CD14-positive monocyte (primary cell): ENCODE results near the gene IMMP2L. TPM values are rescaled to one million over a fixed set of nuclear protein-coding genes. Genes with fewer than 3 reads are reported as not detected.

Experiments used
- DNase-seq, 3 donors: peaks; one replicate each; pipeline ENCODE4 v3.0.0-alpha.2; 2011 to 2022
- H2AFZ ChIP-seq: 2 replicates; pipeline ENCODE4 v1.6.0; 2012; ENCODE audit warnings: mild to moderate bottlenecking, low read depth, low read length, inconsistent platforms; ENCODE audit not compliant: insufficient read depth, poor library complexity, severe bottlenecking
- H3K27ac ChIP-seq, 2 donors: 1 replicate in 1 of 2; 2 replicates in 1 of 2; pipeline ENCODE4 v1.5.1; 2012 to 2013; ENCODE audit warnings: low read length in 2 of 2, control low read depth in 1 of 2, inconsistent platforms in 1 of 2, low read depth in 1 of 2, mild to moderate bottlenecking in 1 of 2
- H3K27me3 ChIP-seq, 2 donors: one replicate each; pipeline versions ENCODE4 v1.6.0 to v1.6.1; 2011 to 2013; ENCODE audit warnings: low read length in 2 of 2; ENCODE audit not compliant: control insufficient read depth in 2 of 2, insufficient read depth in 2 of 2
- H3K36me3 ChIP-seq, 2 donors: replicated peaks in 1 of 2; 1 replicate in 1 of 2; 2 replicates in 1 of 2; pipeline versions ENCODE4 v1.5.1 to v1.6.1; 2012 to 2013; ENCODE audit warnings: low read length in 2 of 2, control low read depth in 1 of 2, inconsistent platforms in 1 of 2, mild to moderate bottlenecking in 1 of 2; ENCODE audit not compliant: insufficient read depth in 2 of 2, control insufficient read depth in 1 of 2
- H3K4me1 ChIP-seq, 2 donors: 1 replicate in 1 of 2; 2 replicates in 1 of 2; pipeline versions ENCODE4 v1.5.1 to v1.6.1; 2012 to 2013; ENCODE audit warnings: low read length in 2 of 2, control low read depth in 1 of 2, inconsistent platforms in 1 of 2, mild to moderate bottlenecking in 1 of 2, moderate library complexity in 1 of 2; ENCODE audit not compliant: insufficient read depth in 2 of 2, control insufficient read depth in 1 of 2
- H3K4me2 ChIP-seq: replicated peaks from 2 replicates; pipeline ENCODE3; 2012; ENCODE audit warnings: low read length, moderate library complexity, mild to moderate bottlenecking; ENCODE audit not compliant: poor library complexity, severe bottlenecking; ENCODE audit errors: extremely low read depth
- H3K4me3 ChIP-seq, 3 experiments: fragments of 200-600 bp in 1 of 3; sonication (generic) in 1 of 3; replicated peaks in 1 of 3; 1 replicate in 2 of 3; 2 replicates in 1 of 3; pipeline ENCODE4 v1.5.1; 2011 to 2013; ENCODE audit warnings: low read length in 3 of 3, mild to moderate bottlenecking in 3 of 3, control low read depth in 2 of 3, low read depth in 2 of 3, inconsistent platforms in 1 of 3, moderate library complexity in 1 of 3
- H3K79me2 ChIP-seq: 2 replicates; pipeline ENCODE4 v1.6.0; 2012; ENCODE audit warnings: mild to moderate bottlenecking, control low read depth, inconsistent platforms, low read length, moderate library complexity; ENCODE audit not compliant: insufficient read depth
- H3K9ac ChIP-seq: 2 replicates; pipeline ENCODE4 v1.6.0; 2017; ENCODE audit warnings: low read length, mild to moderate bottlenecking; ENCODE audit not compliant: insufficient read depth, poor library complexity, severe bottlenecking
- H3K9me3 ChIP-seq, 2 donors: replicated peaks in 1 of 2; 1 replicate in 1 of 2; 2 replicates in 1 of 2; pipeline versions ENCODE4 v1.5.1 to v1.6.1; 2012 to 2013; ENCODE audit warnings: low read length in 2 of 2, control low read depth in 1 of 2; ENCODE audit not compliant: control insufficient read depth in 1 of 2, insufficient read depth in 1 of 2
- H4K20me1 ChIP-seq: 2 replicates; pipeline ENCODE4 v1.6.0; 2012; ENCODE audit warnings: mild to moderate bottlenecking, low read length, control low read depth, moderate library complexity; ENCODE audit not compliant: insufficient read depth
- H3K27ac Mint-ChIP-seq, 7 donors: one replicate each; pipeline ENCODE4 v1.8.0; 2020; ENCODE audit warnings: mild to moderate bottlenecking in 7 of 7, mixed read lengths in 7 of 7, moderate library complexity in 6 of 7, inconsistent platforms in 2 of 7
- H3K27me3 Mint-ChIP-seq, 3 donors: one replicate each; pipeline ENCODE4 v1.8.0; 2021 to 2022; ENCODE audit warnings: low read depth in 3 of 3, mild to moderate bottlenecking in 3 of 3, mixed read lengths in 3 of 3, moderate library complexity in 3 of 3, inconsistent platforms in 1 of 3
- H3K36me3 Mint-ChIP-seq, 2 donors: one replicate each; pipeline ENCODE4 v1.8.0; 2020; ENCODE audit warnings: mixed read lengths in 2 of 2, inconsistent platforms in 1 of 2, mild to moderate bottlenecking in 1 of 2
- H3K4me1 Mint-ChIP-seq: one replicate; pipeline ENCODE4 v1.8.0; 2020; ENCODE audit warnings: mild to moderate bottlenecking, mixed read lengths
- H3K4me3 Mint-ChIP-seq, 2 donors: one replicate each; pipeline ENCODE4 v1.8.0; 2020; ENCODE audit warnings: mild to moderate bottlenecking in 2 of 2, mixed read lengths in 2 of 2, moderate library complexity in 1 of 2
- H3K9me3 Mint-ChIP-seq, 7 donors: one replicate each; pipeline ENCODE4 v1.8.0; 2020 to 2022; ENCODE audit warnings: mixed read lengths in 7 of 7, mild to moderate bottlenecking in 6 of 7, moderate library complexity in 6 of 7, inconsistent platforms in 2 of 7
- CTCF ChIP-seq: fragments of 200-600 bp; IDR thresholded peaks from one replicate; pipeline ENCODE4 v1.8.0; 2022; ENCODE audit warnings: antibody characterized with exemption, mild to moderate bottlenecking
- WGBS: methylation state at CpG from one replicate; pipeline ENCODE4 v1.1.5; 2013; ENCODE audit warnings: missing lambda C conversion rate; ENCODE audit not compliant: insufficient coverage; 5-methylcytosine and 5-hydroxymethylcytosine counted together
- intact Hi-C, 2 donors: fragments of 100-400 bp; cut with micrococcal nuclease; formaldehyde crosslinking; loops; one replicate each; pipeline versions ENCODE4 v1.15.0 to v1.15.1; 2023
- polyA plus RNA-seq, 3 donors: library from polyadenylated mRNA; depleted of rRNA in 1 of 3; unstranded in 2 of 3; stranded (reverse) in 1 of 3; fragments of 300-500 nt in 2 of 3; fragments of >200 nt in 1 of 3; fragmentation: Illumina TruSeq in 2 of 3; gene quantifications; 1 replicate in 2 of 3; 2 replicates in 1 of 3; pipeline ENCODE4 v1.2.3, GENCODE V29; 2012 to 2021

IMMP2L gene
- polyA plus RNA-seq, 3 donors = 1.9 to 6.4 (median 6.2) TPM

- no peaks in the 10 kb centered on the region for H3K36me3 Mint-ChIP-seq
- intact Hi-C loops = no loop called here
- no peak for TF ChIP-seq CTCF
- H3K27ac Mint-ChIP-seq = no peak overlapping the region
- no peaks in the 10 kb centered on the region for H3K4me1 Mint-ChIP-seq
- no peaks in the 10 kb centered on the region for H3K4me1 ChIP-seq
- WGBS = 92% methylated on average over 10 of the region's 11 CpGs
- H3K4me3 Mint-ChIP-seq = no peak overlapping the region
- no peak overlapping the region for H2AFZ ChIP-seq
- H4K20me1 ChIP-seq = no peaks in the 10 kb centered on the region
- H3K9ac ChIP-seq = no peak overlapping the region
- H3K4me3 ChIP-seq = no peak overlapping the region
- no peaks in the 10 kb centered on the region for H3K27me3 ChIP-seq
- H3K27ac ChIP-seq = no peak overlapping the region
- no peaks in the 10 kb centered on the region for H3K79me2 ChIP-seq
- no peak overlapping the region for H3K4me2 ChIP-seq
- H3K9me3 ChIP-seq = peaks cover 0 to 11% of the 10 kb centered on the region in 2 donors
- DNase-seq = no peak
- peaks cover 0 to 4% (median 0%) of the 10 kb centered on the region in 3 donors for H3K27me3 Mint-ChIP-seq
- H3K9me3 Mint-ChIP-seq = peaks cover 3 to 11% (median 8%) of the 10 kb centered on the region in 7 donors
- H3K36me3 ChIP-seq = no peaks in the 10 kb centered on the region
These were observed 349.3 kb downstream of the IMMP2L start for GRCh38 chr7:111212857-111213523.

DNA sequence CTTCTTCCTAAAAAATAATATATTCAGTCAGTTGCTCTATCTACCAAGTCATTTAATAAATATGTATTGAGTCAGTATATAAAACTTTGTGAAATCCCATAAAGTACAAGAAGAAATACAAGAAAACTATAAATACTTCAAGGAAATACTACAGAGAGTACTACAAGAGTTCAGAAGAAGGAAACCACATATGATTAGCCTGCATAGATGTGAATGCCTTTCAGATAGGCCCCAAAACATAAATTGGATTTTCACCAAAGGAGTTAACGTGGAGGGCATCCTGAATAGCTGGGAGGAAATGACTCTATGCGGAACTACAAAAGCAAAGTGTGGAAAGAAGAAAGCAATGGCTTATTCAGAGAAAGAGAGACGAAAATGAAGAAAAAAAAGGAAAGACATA is 351.3 kb downstream of the IMMP2L start:
- H3K36me3 Mint-ChIP-seq = no peaks in the 10 kb centered on the region
- Histone ChIP-seq H3K27me3 (no peaks in the 10 kb centered on the region), H3K9me3 (peaks cover 0 to 11% of the 10 kb centered on the region in 2 donors), H3K36me3 (no peaks in the 10 kb centered on the region), H3K4me2 (no peak overlapping the region), H2AFZ (no peak overlapping the region), H4K20me1 (no peaks in the 10 kb centered on the region), H3K4me1 (no peaks in the 10 kb centered on the region), H3K4me3 (no peak overlapping the region), H3K27ac (no peak overlapping the region), H3K9ac (no peak overlapping the region), H3K79me2 (no peaks in the 10 kb centered on the region)
- 86% methylated on average over 2 of the region's 3 CpGs for WGBS
- H3K4me1 Mint-ChIP-seq = no peaks in the 10 kb centered on the region
- no peak for TF ChIP-seq CTCF
- no peak overlapping the region for H3K4me3 Mint-ChIP-seq
- H3K27ac Mint-ChIP-seq = no peak overlapping the region
- intact Hi-C loops = no loop called here
- no peak for DNase-seq
- H3K27me3 Mint-ChIP-seq = peaks cover 0 to 3% (median 0%) of the 10 kb centered on the region in 3 donors
- H3K9me3 Mint-ChIP-seq = peaks cover 3 to 11% (median 8%) of the 10 kb centered on the region in 7 donors
